BLaER1 treated with 17β-estradiol and CSF1 and Interleukin-3, amounts not matched to agents 10 nM and 100 nM (cell line): ENCODE results near the gene TBC1D8.

Experiments
- H3K27ac ChIP-seq, 11 experiments: shearing (Covaris generic); formaldehyde crosslinking; 2 replicates each; pipeline ENCODE4 v1.8.1; 2022
- H3K27me3 ChIP-seq, 11 experiments: shearing (Covaris generic); formaldehyde crosslinking; 2 replicates each; pipeline ENCODE4 v1.8.1; 2022
- H3K36me3 ChIP-seq, 11 experiments: shearing (Covaris generic); formaldehyde crosslinking; 2 replicates each; pipeline ENCODE4 v1.8.1; 2022
- H3K4me1 ChIP-seq, 10 experiments: shearing (Covaris generic); formaldehyde crosslinking; 2 replicates each; pipeline ENCODE4 v1.8.1; 2022
- H3K4me2 ChIP-seq, 11 experiments: shearing (Covaris generic); formaldehyde crosslinking; 2 replicates each; pipeline ENCODE4 v1.8.1; 2022
- H3K4me3 ChIP-seq, 10 experiments: shearing (Covaris generic); formaldehyde crosslinking; 2 replicates each; pipeline ENCODE4 v1.8.1; 2022
- H3K9ac ChIP-seq, 11 experiments: shearing (Covaris generic); formaldehyde crosslinking; 2 replicates each; pipeline ENCODE4 v1.8.1; 2022
- H3K9me3 ChIP-seq, 11 experiments: shearing (Covaris generic); formaldehyde crosslinking; replicated peaks in 1 of 11; 2 replicates each; pipeline ENCODE4 v1.8.1; 2022
- H4K20me1 ChIP-seq, 11 experiments: shearing (Covaris generic); formaldehyde crosslinking; 2 replicates each; pipeline ENCODE4 v1.8.1; 2022
- Cebpa-rat ChIP-seq, 11 experiments: shearing (Covaris generic); IDR thresholded peaks; 2 replicates each; pipeline ENCODE4 v1.8.1; 2022

Gene TBC1D8

DNA sequence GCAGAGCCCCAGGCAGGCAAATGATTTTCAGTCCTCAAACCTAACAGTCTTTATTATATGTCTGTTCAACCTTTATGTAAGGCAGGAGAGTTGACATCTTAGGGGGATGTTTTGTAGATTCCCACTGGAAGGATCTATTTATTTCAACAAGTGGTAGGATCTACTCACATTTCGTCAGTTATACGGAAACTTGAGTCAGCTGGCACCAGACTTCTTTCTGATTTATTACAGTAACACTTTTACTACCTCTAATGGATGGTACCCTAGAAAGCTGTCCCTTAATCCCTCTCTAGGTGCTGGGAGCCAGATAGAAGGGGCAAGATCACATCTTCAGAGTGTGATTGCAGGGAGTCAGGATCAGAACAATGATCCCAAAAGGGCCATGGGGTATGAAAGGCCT lies 151.2 kb downstream of the TBC1D8 start:
- Histone ChIP-seq H3K27ac (no peak overlapping the region), H3K9ac (no peak overlapping the region), H3K4me2 (no peak overlapping the region), H3K27me3 (no peaks in the 10 kb centered on the region), H3K4me1 (peaks cover 18 to 25% (median 23%) of the 10 kb centered on the region in 10 experiments), H4K20me1 (peaks cover 22 to 25% (median 23%) of the 10 kb centered on the region in 11 experiments), H3K36me3 (peaks cover 20 to 24% (median 23%) of the 10 kb centered on the region in 11 experiments), H3K9me3 (peaks cover 0 to 7% (median 4%) of the 10 kb centered on the region in 11 experiments; a peak in 10 of 22 replicates), H3K4me3 (no peak overlapping the region)
- TF ChIP-seq Cebpa-rat (IDR thresholded peaks at IDR 0.05) = no peak

DNA sequence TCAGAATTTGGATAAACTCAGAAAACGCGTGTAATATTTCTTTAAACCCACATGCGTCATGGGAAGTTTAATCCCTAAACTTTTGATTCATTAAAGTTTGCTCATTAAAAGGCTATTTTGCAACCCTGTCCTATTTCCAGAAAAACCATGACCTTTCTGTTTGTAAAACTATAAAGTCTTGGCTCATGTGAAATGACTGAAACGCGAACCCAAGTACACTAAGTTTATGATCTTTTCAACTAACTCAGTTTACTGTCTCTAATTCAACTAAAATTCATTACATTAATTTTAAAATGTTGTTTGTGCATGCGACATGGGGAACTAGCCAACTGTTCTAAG lies 153.0 kb downstream of the TBC1D8 start:
- Histone ChIP-seq H3K4me1 (peaks cover under 1 to 7% (median 5%) of the 10 kb centered on the region in 10 experiments; a peak in 18 of 20 replicates), H3K4me2 (no peak overlapping the region), H3K27me3 (no peaks in the 10 kb centered on the region), H3K36me3 (peaks cover 2 to 6% (median 5%) of the 10 kb centered on the region in 11 experiments; a peak in 18 of 22 replicates), H3K4me3 (no peak overlapping the region), H3K9me3 (peaks cover 0 to 7% (median 4%) of the 10 kb centered on the region in 11 experiments; a peak in 10 of 22 replicates), H3K27ac (no peak overlapping the region), H3K9ac (no peak overlapping the region), H4K20me1 (peaks cover 4 to 7% (median 5%) of the 10 kb centered on the region in 11 experiments; a peak in 18 of 22 replicates)
- TF ChIP-seq Cebpa-rat (IDR thresholded peaks at IDR 0.05) = no peak

DNA sequence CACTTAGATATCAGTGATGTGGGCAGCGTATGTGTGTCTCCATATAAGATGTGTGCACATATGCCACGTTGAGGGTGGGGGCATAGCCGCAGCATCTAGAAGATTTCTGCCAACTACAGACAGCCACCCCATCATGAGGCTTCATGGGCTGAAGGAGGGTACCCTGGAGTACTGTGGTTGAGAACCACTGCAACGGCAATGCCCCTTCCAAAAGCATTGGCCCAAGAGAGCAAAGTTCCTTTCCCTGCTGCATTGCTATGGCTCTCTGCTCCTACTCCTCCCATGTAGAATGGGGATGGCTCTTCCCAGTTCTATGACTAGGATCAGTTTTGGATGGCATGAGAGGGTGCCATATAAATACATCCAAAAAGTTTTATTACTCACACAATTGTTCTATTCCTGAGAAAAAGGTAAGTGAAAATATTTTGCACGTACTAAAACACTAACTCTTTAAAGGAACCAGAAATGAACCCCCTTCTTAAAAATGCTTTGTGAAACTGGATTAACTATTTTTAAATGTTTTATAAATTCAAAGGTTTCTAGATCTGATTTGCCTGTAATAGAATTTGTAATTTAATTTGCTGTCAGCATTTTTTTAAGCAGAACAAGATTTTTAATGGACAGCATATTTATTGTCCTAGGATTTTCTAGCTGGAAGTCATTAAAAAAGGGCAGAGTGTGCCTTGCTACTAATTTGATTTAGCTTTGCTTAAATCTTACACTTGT lies 153.5 kb downstream of the TBC1D8 start:
- no peak overlapping the region for H3K4me2 ChIP-seq
- H4K20me1 ChIP-seq = peaks cover 0 to 2% (median 0%) of the 10 kb centered on the region in 11 experiments; a peak in 7 of 22 replicates
- H3K9ac ChIP-seq = no peak overlapping the region
- no peak overlapping the region for H3K4me3 ChIP-seq
- peaks cover 0 to 7% (median 4%) of the 10 kb centered on the region in 11 experiments; a peak in 10 of 22 replicates for H3K9me3 ChIP-seq
- peaks cover 0 to 5% (median 4%) of the 10 kb centered on the region in 10 experiments; a peak in 14 of 20 replicates for H3K4me1 ChIP-seq
- peaks cover 0 to 1% (median under 1%) of the 10 kb centered on the region in 11 experiments; a peak in 7 of 22 replicates for H3K36me3 ChIP-seq
- H3K27me3 ChIP-seq = no peaks in the 10 kb centered on the region
- TF ChIP-seq Cebpa-rat (IDR thresholded peaks at IDR 0.05) = no peak
- no peak overlapping the region for H3K27ac ChIP-seq

DNA sequence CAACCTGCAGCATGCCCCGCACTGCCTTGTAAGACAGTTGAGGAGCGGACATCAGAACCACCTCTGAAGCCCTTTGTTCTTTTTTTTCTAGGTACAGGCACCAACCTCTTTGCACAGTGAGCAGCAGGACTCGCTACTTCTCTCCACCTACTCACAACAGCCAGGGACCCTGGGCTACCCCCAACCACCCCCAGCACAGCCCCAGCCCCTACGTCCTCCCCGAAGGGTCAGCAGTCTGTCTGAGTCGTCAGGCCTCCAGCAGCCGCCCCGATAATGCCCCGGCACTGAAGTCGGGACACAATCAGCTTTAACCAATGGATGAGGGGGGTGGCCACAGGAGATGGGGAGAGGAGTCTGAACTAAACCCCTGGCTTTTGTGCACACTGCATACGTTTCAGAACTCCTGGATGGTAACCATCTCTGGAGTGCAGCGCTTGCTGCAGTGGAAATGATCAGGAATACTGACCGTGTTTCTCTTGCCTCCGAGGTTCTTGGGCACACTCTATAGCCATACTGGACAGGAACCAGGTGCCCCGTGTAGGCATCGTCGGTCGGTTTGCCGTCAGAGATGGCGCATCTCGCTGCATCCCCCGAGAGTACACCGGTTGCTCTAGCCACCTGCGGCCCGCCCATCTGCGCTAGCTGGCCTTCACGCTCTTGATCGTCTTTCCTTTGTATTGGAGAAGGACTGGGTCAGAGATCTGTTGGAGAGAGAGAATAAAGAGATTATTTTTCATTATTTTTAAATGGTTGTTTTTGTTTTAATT lies 155.7 kb downstream of the TBC1D8 start:
- no peaks in the 10 kb centered on the region for H3K27me3 ChIP-seq
- H3K36me3 ChIP-seq = no peaks in the 10 kb centered on the region
- H3K9ac ChIP-seq = no peak overlapping the region
- H4K20me1 ChIP-seq = no peaks in the 10 kb centered on the region
- H3K9me3 ChIP-seq = no peaks in the 10 kb centered on the region
- H3K4me1 ChIP-seq = no peaks in the 10 kb centered on the region
- H3K4me3 ChIP-seq = no peak overlapping the region
- TF ChIP-seq Cebpa-rat (IDR thresholded peaks at IDR 0.05) = no peak
- no peak overlapping the region for H3K27ac ChIP-seq
- no peak overlapping the region for H3K4me2 ChIP-seq

- H3K36me3 ChIP-seq = no peaks in the 10 kb centered on the region
- H3K4me2 ChIP-seq = no peak overlapping the region
- H3K9ac ChIP-seq = no peak overlapping the region
- H3K27me3 ChIP-seq = no peaks in the 10 kb centered on the region
- no peak for TF ChIP-seq Cebpa-rat (IDR thresholded peaks at IDR 0.05)
- no peak overlapping the region for H3K4me3 ChIP-seq
- H3K9me3 ChIP-seq = no peaks in the 10 kb centered on the region
- H3K4me1 ChIP-seq = no peaks in the 10 kb centered on the region
- no peaks in the 10 kb centered on the region for H4K20me1 ChIP-seq
- no peak overlapping the region for H3K27ac ChIP-seq
These were observed 157.9 kb downstream of the TBC1D8 start for GRCh38 chr2:100993294-100993693.

DNA sequence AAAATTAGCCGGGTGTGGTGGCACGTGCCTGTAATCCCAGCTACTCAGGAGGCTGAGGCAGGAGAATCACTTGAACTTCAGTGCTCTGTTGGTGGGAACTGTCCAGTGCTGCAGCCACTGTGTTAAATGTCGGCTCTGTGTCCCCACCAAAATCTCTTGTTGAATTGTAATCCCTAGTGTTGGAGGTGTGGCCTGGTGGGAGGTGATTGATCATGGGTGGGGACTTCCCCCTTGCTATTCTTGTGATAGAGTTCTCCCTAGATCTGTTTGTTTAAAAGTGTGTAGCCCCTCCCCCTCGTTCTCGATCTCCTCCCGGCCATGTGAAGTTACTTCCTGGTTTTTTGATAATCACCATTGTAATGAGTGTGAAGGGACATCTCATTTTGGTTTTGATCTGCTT lies 158.9 kb downstream of the TBC1D8 start:
- Histone ChIP-seq H3K9me3 (no peaks in the 10 kb centered on the region), H3K27ac (no peak overlapping the region), H3K4me2 (no peak overlapping the region), H4K20me1 (no peaks in the 10 kb centered on the region), H3K4me1 (no peaks in the 10 kb centered on the region), H3K27me3 (no peaks in the 10 kb centered on the region), H3K4me3 (no peak overlapping the region), H3K36me3 (no peaks in the 10 kb centered on the region), H3K9ac (no peak overlapping the region)
- no peak for TF ChIP-seq Cebpa-rat (IDR thresholded peaks at IDR 0.05)

GRCh38 chr2:100991404-100991773 lies 159.8 kb downstream of the TBC1D8 start:
- no peaks in the 10 kb centered on the region for H3K27me3 ChIP-seq
- no peak overlapping the region for H3K9ac ChIP-seq
- TF ChIP-seq Cebpa-rat (IDR thresholded peaks at IDR 0.05) = no peak
- no peak overlapping the region for H3K27ac ChIP-seq
- no peak overlapping the region for H3K4me2 ChIP-seq
- H3K4me1 ChIP-seq = no peaks in the 10 kb centered on the region
- H3K36me3 ChIP-seq = no peaks in the 10 kb centered on the region
- H3K4me3 ChIP-seq = no peak overlapping the region
- no peaks in the 10 kb centered on the region for H3K9me3 ChIP-seq
- H4K20me1 ChIP-seq = no peaks in the 10 kb centered on the region

GRCh38 chr2:100990650-100991403 lies 160.4 kb downstream of the TBC1D8 start:
- H3K4me3 ChIP-seq = no peak overlapping the region
- no peak overlapping the region for H3K9ac ChIP-seq
- H3K27me3 ChIP-seq = no peaks in the 10 kb centered on the region
- H3K9me3 ChIP-seq = no peaks in the 10 kb centered on the region
- no peak overlapping the region for H3K4me2 ChIP-seq
- no peak for TF ChIP-seq Cebpa-rat (IDR thresholded peaks at IDR 0.05)
- no peaks in the 10 kb centered on the region for H3K4me1 ChIP-seq
- H3K36me3 ChIP-seq = no peaks in the 10 kb centered on the region
- no peaks in the 10 kb centered on the region for H4K20me1 ChIP-seq
- H3K27ac ChIP-seq = no peak overlapping the region

DNA sequence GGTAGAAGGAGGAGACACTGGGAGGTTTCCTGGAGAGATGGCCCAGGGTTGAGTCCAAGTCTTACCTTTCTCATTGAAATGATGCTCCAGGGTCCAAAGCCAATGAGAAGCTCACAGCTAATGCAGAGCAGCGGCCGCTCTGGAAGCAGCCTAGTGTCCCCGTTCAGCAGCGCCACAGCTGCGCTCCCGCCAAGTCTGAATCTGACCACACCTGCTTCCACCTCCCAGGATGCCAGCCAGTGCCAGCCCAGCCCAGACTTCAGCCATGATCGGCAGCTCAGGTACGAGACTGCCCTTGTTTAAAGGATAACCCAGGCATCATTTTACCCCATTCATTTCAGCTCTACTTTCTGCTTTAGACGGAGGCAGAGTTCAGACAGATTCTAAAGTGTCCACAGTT lies 161.0 kb downstream of the TBC1D8 start:
- Histone ChIP-seq H3K9me3 (no peaks in the 10 kb centered on the region), H3K27ac (no peak overlapping the region), H3K27me3 (no peaks in the 10 kb centered on the region), H4K20me1 (no peaks in the 10 kb centered on the region), H3K4me3 (no peak overlapping the region), H3K36me3 (no peaks in the 10 kb centered on the region), H3K9ac (no peak overlapping the region), H3K4me2 (no peak overlapping the region), H3K4me1 (no peaks in the 10 kb centered on the region)
- no peak for TF ChIP-seq Cebpa-rat (IDR thresholded peaks at IDR 0.05)
